WTC11 (cell line): Measurements from ENCODE around the gene ABHD6. TPM values are rescaled to one million over a fixed set of nuclear protein-coding genes. Genes with fewer than 3 reads are reported as not detected.
A peak's percentile ranks its signal among the peaks of the same experiment; 100 is the strongest.

ENCODE experiments used
- ATAC-seq: fragments of 200-7000 bp; cut with Tn5 transposase; 2 replicates; pipeline ENCODE4 v1.10.0; 2021; ENCODE audit warnings: mild to moderate bottlenecking, moderate library complexity
- CTCF ChIA-PET: fragments of 300-600 bp; sonication (Branson Sonifier 250); formaldehyde crosslinking; loops from one replicate; lab custom pipeline; 2021; ENCODE audit warnings: antibody characterized with exemption; lab: Charles Lee
- POLR2A ChIA-PET: fragments of 350-600 bp; sonication (Branson Sonifier 250); formaldehyde crosslinking; loops from one replicate; lab custom pipeline; 2021; ENCODE audit warnings: antibody characterized with exemption; lab: Charles Lee
- DNase-seq: peaks from one replicate; pipeline ENCODE4 v3.0.0; 2021; ENCODE audit warnings: low spot score
- H3K27ac Mint-ChIP-seq: 2 replicates; pipeline ENCODE4 v1.8.0; 2021; ENCODE audit warnings: mixed read lengths
- H3K27me3 Mint-ChIP-seq: 2 replicates; pipeline ENCODE4 v1.8.0; 2021; ENCODE audit warnings: low read depth, mild to moderate bottlenecking, moderate library complexity, mixed read lengths
- H3K36me3 Mint-ChIP-seq: 2 replicates; pipeline ENCODE4 v1.8.0; 2021; ENCODE audit warnings: mixed read lengths
- H3K4me1 Mint-ChIP-seq: 2 replicates; pipeline ENCODE4 v1.8.0; 2022; ENCODE audit warnings: mixed read lengths
- H3K4me3 Mint-ChIP-seq: 2 replicates; pipeline ENCODE4 v1.8.0; 2021; ENCODE audit warnings: mild to moderate bottlenecking, moderate library complexity, mixed read lengths
- H3K9me3 Mint-ChIP-seq: 2 replicates; pipeline ENCODE4 v1.8.0; 2021; ENCODE audit warnings: mixed read lengths
- ELF4 ChIP-seq: sonication (generic); formaldehyde crosslinking; IDR thresholded peaks from 2 replicates; pipeline ENCODE4 v1.8.1; 2022; ENCODE audit warnings: low read depth, mild to moderate bottlenecking, moderate library complexity, missing genetic modification reagents
- ESRRA ChIP-seq: sonication (generic); formaldehyde crosslinking; IDR thresholded peaks from 2 replicates; pipeline ENCODE4 v1.8.1; 2022; ENCODE audit warnings: mild to moderate bottlenecking, missing genetic modification reagents, borderline replicate concordance
- FOXP1 ChIP-seq: sonication (generic); formaldehyde crosslinking; IDR thresholded peaks from 2 replicates; pipeline ENCODE4 v1.8.0; 2022; ENCODE audit warnings: missing genetic modification reagents, mild to moderate bottlenecking, moderate library complexity, borderline replicate concordance
- GRHL2 ChIP-seq: fragments of 250-450 bp; sonication (Bioruptor Pico); IDR thresholded peaks from 2 replicates; pipeline ENCODE4 v1.8.0; 2022; ENCODE audit warnings: mild to moderate bottlenecking, moderate library complexity; ENCODE audit not compliant: insufficient replicate concordance, severe bottlenecking
- JUN ChIP-seq: sonication (generic); formaldehyde crosslinking; IDR thresholded peaks from 2 replicates; pipeline ENCODE4 v1.8.0; 2023; ENCODE audit warnings: mild to moderate bottlenecking, missing genetic modification reagents
- MLX ChIP-seq: sonication (generic); formaldehyde crosslinking; IDR thresholded peaks from 2 replicates; pipeline ENCODE4 v1.8.1; 2023; ENCODE audit warnings: mild to moderate bottlenecking, missing genetic modification reagents, moderate library complexity
- MXD4 ChIP-seq: fragments of 250-450 bp; sonication (Bioruptor Pico); IDR thresholded peaks from 2 replicates; pipeline ENCODE4 v1.8.0; 2021; ENCODE audit warnings: mild to moderate bottlenecking, moderate library complexity, borderline replicate concordance
- NR3C1 ChIP-seq: sonication (generic); formaldehyde crosslinking; conservative IDR thresholded peaks from 2 replicates; pipeline ENCODE4 v1.8.1; 2023; ENCODE audit warnings: low read depth, mild to moderate bottlenecking, missing genetic modification reagents
- PREB ChIP-seq: sonication (generic); formaldehyde crosslinking; IDR thresholded peaks from 2 replicates; pipeline ENCODE4 v1.8.1; 2022; ENCODE audit warnings: mild to moderate bottlenecking, missing genetic modification reagents, moderate library complexity, borderline replicate concordance
- PRRX2 ChIP-seq: fragments of 250-450 bp; sonication (Bioruptor Pico); IDR thresholded peaks from 2 replicates; pipeline ENCODE4 v1.8.0; 2021; ENCODE audit warnings: mild to moderate bottlenecking
- RORB ChIP-seq: fragments of 250-450 bp; sonication (Bioruptor Pico); IDR thresholded peaks from 2 replicates; pipeline ENCODE4 v1.9.0; 2021; ENCODE audit warnings: mild to moderate bottlenecking
- SMAD4 ChIP-seq: sonication (generic); formaldehyde crosslinking; IDR thresholded peaks from 2 replicates; pipeline ENCODE4 v1.8.0; 2022; ENCODE audit warnings: mild to moderate bottlenecking, missing genetic modification reagents
- SP1 ChIP-seq: sonication (generic); formaldehyde crosslinking; conservative IDR thresholded peaks from 2 replicates; pipeline ENCODE4 v1.8.1; 2022; ENCODE audit warnings: missing genetic modification reagents
- TEAD1 ChIP-seq: sonication (generic); formaldehyde crosslinking; IDR thresholded peaks from 2 replicates; pipeline ENCODE4 v1.8.0; 2022; ENCODE audit warnings: mild to moderate bottlenecking, missing genetic modification reagents
- TEAD4 ChIP-seq: sonication (generic); formaldehyde crosslinking; IDR thresholded peaks from 2 replicates; pipeline ENCODE4 v1.8.0; 2022; ENCODE audit warnings: mild to moderate bottlenecking, missing genetic modification reagents
- ZBTB21 ChIP-seq: sonication (generic); formaldehyde crosslinking; IDR thresholded peaks from 2 replicates; pipeline ENCODE4 v1.8.1; 2023; ENCODE audit warnings: mild to moderate bottlenecking, missing genetic modification reagents, borderline replicate concordance
- ZBTB43 ChIP-seq: sonication (generic); formaldehyde crosslinking; IDR thresholded peaks from 2 replicates; pipeline ENCODE4 v1.8.1; 2023; ENCODE audit warnings: mild to moderate bottlenecking, missing genetic modification reagents
- ZNF232 ChIP-seq: sonication (generic); formaldehyde crosslinking; IDR thresholded peaks from 2 replicates; pipeline ENCODE4 v1.8.0; 2022; ENCODE audit warnings: mild to moderate bottlenecking, missing genetic modification reagents
- ZNF512 ChIP-seq: sonication (generic); formaldehyde crosslinking; IDR thresholded peaks from 2 replicates; pipeline ENCODE4 v1.8.1; 2022; ENCODE audit warnings: missing genetic modification reagents, borderline replicate concordance
- ZNF671 ChIP-seq: fragments of 250-450 bp; sonication (Bioruptor Pico); IDR thresholded peaks from 2 replicates; pipeline ENCODE4 v1.8.0; 2021; ENCODE audit warnings: mild to moderate bottlenecking
- total RNA-seq: library from RNA; stranded (reverse); gene quantifications from 3 replicates; pipeline ENCODE4 v1.2.3, GENCODE V29; 2021
- TF ChIP-seq, protein P1 (sequence below): fragments of 250-450 bp; sonication (Bioruptor Pico); IDR thresholded peaks from 2 replicates; pipeline ENCODE4 v1.9.0; 2021; ENCODE audit warnings: mild to moderate bottlenecking
- TF ChIP-seq, protein P2 (sequence below): sonication (generic); formaldehyde crosslinking; IDR thresholded peaks from 2 replicates; pipeline ENCODE4 v1.8.1; 2022; ENCODE audit warnings: low read depth, mild to moderate bottlenecking, moderate library complexity, missing genetic modification reagents, borderline replicate concordance
- TF ChIP-seq, protein P3 (sequence below): fragments of 250-450 bp; sonication (Bioruptor Pico); conservative IDR thresholded peaks from 2 replicates; pipeline ENCODE4 v1.9.0; 2021; ENCODE audit warnings: mild to moderate bottlenecking
- TF ChIP-seq, protein P4 (sequence below): sonication (generic); formaldehyde crosslinking; IDR thresholded peaks from 2 replicates; pipeline ENCODE4 v1.8.1; 2023; ENCODE audit warnings: mild to moderate bottlenecking, moderate library complexity, missing genetic modification reagents

The ABHD6 gene
- total RNA-seq, 1 experiment from 2014 or later, result 5.4 TPM

- CTCF ChIA-PET, result interaction anchor here (0.6 to 3.0 kb wide), 10 partner anchors 11 to 197 kb away, joined by 3 to 22 read pairs (median 4); partner anchors contain the start of genes HTD2, KCTD6 and RPP14
- Mint-ChIP-seq H3K36me3 (no peaks in the 10 kb centered on the region), H3K27ac (no peak within 1 kb of the TSS), H3K4me1 (peaks cover 24% of the 10 kb centered on the region), H3K9me3 (no peaks in the 10 kb centered on the region), H3K4me3 (peak within 1 kb of the TSS; percentile 90), H3K27me3 (peaks cover 34% of the 10 kb centered on the region)
- ATAC-seq, result peak; percentile 83
- POLR2A ChIA-PET, result interaction anchor here (0.6 kb wide), 1 partner anchor 255 kb away, joined by 3 read pairs; no protein-coding TSS in a partner anchor
- peak; percentile 76 for DNase-seq
- TF ChIP-seq ZBTB43 (CRISPR knock-in tag), result no peak
- peak; percentile 73 for TF ChIP-seq TEAD1 (CRISPR knock-in tag)
- TF ChIP-seq GRHL2 (CRISPR knock-in tag), result no peak
- 0 out of 2 replicates have a peak, but pooled peaks have one; percentile 35 for TF ChIP-seq MLX (CRISPR knock-in tag)
- TF ChIP-seq FOXP1 (CRISPR knock-in tag), result peak; percentile 92
- no peak for TF ChIP-seq MXD4 (CRISPR knock-in tag)
- peak; percentile 95; the same call in 1 of the 2 replicates for TF ChIP-seq NR3C1 (CRISPR knock-in tag)
- TF ChIP-seq, protein P1, sequence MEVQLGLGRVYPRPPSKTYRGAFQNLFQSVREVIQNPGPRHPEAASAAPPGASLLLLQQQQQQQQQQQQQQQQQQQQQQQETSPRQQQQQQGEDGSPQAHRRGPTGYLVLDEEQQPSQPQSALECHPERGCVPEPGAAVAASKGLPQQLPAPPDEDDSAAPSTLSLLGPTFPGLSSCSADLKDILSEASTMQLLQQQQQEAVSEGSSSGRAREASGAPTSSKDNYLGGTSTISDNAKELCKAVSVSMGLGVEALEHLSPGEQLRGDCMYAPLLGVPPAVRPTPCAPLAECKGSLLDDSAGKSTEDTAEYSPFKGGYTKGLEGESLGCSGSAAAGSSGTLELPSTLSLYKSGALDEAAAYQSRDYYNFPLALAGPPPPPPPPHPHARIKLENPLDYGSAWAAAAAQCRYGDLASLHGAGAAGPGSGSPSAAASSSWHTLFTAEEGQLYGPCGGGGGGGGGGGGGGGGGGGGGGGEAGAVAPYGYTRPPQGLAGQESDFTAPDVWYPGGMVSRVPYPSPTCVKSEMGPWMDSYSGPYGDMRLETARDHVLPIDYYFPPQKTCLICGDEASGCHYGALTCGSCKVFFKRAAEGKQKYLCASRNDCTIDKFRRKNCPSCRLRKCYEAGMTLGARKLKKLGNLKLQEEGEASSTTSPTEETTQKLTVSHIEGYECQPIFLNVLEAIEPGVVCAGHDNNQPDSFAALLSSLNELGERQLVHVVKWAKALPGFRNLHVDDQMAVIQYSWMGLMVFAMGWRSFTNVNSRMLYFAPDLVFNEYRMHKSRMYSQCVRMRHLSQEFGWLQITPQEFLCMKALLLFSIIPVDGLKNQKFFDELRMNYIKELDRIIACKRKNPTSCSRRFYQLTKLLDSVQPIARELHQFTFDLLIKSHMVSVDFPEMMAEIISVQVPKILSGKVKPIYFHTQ, result no peak
- TF ChIP-seq ZNF671 (CRISPR knock-in tag), result no peak
- no peak for TF ChIP-seq PREB (CRISPR knock-in tag)
- TF ChIP-seq, protein P2, sequence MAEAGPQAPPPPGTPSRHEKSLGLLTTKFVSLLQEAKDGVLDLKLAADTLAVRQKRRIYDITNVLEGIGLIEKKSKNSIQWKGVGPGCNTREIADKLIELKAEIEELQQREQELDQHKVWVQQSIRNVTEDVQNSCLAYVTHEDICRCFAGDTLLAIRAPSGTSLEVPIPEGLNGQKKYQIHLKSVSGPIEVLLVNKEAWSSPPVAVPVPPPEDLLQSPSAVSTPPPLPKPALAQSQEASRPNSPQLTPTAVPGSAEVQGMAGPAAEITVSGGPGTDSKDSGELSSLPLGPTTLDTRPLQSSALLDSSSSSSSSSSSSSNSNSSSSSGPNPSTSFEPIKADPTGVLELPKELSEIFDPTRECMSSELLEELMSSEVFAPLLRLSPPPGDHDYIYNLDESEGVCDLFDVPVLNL, result no peak
- TF ChIP-seq TEAD4 (CRISPR knock-in tag), result no peak
- TF ChIP-seq SP1 (CRISPR knock-in tag), result peak; percentile 92
- 0 out of 2 replicates have a peak, but pooled peaks have one; percentile 19 for TF ChIP-seq SMAD4
- TF ChIP-seq JUN (CRISPR knock-in tag), result no peak
- TF ChIP-seq ESRRA (CRISPR knock-in tag), result 0 out of 2 replicates have a peak, but pooled peaks have one; percentile 65
- TF ChIP-seq ZNF512 (CRISPR knock-in tag), result no peak
- no peak for TF ChIP-seq ZNF232 (CRISPR knock-in tag)
- TF ChIP-seq PRRX2, result no peak
- TF ChIP-seq, protein P3, sequence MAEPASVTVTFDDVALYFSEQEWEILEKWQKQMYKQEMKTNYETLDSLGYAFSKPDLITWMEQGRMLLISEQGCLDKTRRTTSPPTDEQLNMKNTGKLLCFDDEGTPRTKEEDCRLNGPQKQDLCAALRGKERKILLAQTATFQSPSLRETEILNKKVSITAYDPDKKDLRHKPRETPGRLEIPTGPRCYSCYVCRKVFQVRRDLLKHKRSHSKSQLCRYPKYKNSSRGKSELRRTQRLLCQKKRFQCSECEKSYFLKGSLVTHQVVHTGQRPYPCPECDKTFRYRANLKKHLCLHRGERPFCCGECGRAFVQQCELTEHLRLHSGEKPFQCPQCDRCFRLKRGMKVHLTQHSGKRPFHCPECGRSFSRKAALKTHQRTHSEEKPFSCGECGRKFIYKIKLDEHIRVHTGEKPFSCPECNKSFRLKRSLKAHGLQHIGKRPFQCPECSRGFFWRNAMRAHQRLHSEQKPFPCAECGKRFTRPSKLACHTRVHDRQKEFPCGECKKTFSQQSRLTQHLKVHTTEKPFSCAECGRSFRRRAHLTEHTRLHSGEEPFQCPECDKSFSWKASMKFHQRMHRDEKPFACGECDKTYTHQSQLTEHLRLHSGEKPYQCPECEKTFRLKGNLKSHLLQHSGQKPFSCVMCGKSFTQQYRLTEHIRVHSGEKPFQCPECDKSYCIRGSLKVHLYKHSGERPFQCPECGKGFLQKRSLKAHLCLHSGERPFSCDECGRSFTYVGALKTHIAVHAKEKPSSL (CRISPR knock-in tag), result no peak
- no peak for TF ChIP-seq ELF4 (CRISPR knock-in tag)
- TF ChIP-seq ZBTB21 (CRISPR knock-in tag), result peak; percentile 37; the same call in 1 of the 2 replicates
- TF ChIP-seq RORB (CRISPR knock-in tag), result no peak
- TF ChIP-seq, protein P4, sequence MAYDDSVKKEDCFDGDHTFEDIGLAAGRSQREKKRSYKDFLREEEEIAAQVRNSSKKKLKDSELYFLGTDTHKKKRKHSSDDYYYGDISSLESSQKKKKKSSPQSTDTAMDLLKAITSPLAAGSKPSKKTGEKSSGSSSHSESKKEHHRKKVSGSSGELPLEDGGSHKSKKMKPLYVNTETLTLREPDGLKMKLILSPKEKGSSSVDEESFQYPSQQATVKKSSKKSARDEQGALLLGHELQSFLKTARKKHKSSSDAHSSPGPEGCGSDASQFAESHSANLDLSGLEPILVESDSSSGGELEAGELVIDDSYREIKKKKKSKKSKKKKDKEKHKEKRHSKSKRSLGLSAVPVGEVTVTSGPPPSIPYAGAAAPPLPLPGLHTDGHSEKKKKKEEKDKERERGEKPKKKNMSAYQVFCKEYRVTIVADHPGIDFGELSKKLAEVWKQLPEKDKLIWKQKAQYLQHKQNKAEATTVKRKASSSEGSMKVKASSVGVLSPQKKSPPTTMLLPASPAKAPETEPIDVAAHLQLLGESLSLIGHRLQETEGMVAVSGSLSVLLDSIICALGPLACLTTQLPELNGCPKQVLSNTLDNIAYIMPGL (CRISPR knock-in tag), result peak; percentile 85
Observed at GRCh38 chr3:58332575-58333188, 95.1 kb downstream of the ABHD6 start, which contains the start of gene PXK. Gene PXK, plus strand, starts transcription at chr3:58332892. Its CDS starts 97 bp downstream, at chr3:58332989.
